ENCODE results near the gene CIDEB.

Gene CIDEB

GRCh38 chr14:24263848-24264247, 43.9 kb downstream of the CIDEB start:
- Histone ChIP-seq H3K27ac (ENCODE audit: low read depth, low read length) (no peak overlapping the region), H3K27me3 (ENCODE audit: control insufficient read depth, insufficient read depth, low read length) (no peaks in the 10 kb centered on the region), H3K9me3 (ENCODE audit: control insufficient read depth, insufficient read depth, low read length) (no peaks in the 10 kb centered on the region), H3K4me3 (ENCODE audit: low read depth, low read length) (no peak overlapping the region), H3K4me1 (ENCODE audit: control insufficient read depth, insufficient read depth, low read length) (no peaks in the 10 kb centered on the region), H3K36me3 (ENCODE audit: control insufficient read depth, insufficient read depth, low read length) (peaks cover 9% of the 10 kb centered on the region), H3K9ac (ENCODE audit: low read depth, low read length) (no peak overlapping the region)

- peaks cover 9% of the 10 kb centered on the region; the same call in 1 of the 2 replicates for H3K36me3 ChIP-seq (ENCODE audit: control insufficient read depth, insufficient read depth, low read length)
- H3K9me3 ChIP-seq (ENCODE audit: control insufficient read depth, insufficient read depth, low read length) = no peaks in the 10 kb centered on the region
- no peaks in the 10 kb centered on the region for H3K4me1 ChIP-seq (ENCODE audit: control insufficient read depth, insufficient read depth, low read length)
- H3K4me3 ChIP-seq (ENCODE audit: low read depth, low read length) = no peak within 1 kb of the TSS
- no peaks in the 10 kb centered on the region for H3K27me3 ChIP-seq (ENCODE audit: control insufficient read depth, insufficient read depth, low read length)
- H3K27ac ChIP-seq (ENCODE audit: low read depth, low read length) = no peak within 1 kb of the TSS
- no peak within 1 kb of the TSS for H3K9ac ChIP-seq (ENCODE audit: low read depth, low read length)
Measured at GRCh38 chr14:24262821-24263733, 44.7 kb downstream of the CIDEB start, which contains the start of gene TGM1. TSS of gene TGM1 (minus strand) at chr14:24263177. CDS start at chr14:24262352, 825 bp downstream.

- no peaks in the 10 kb centered on the region for H3K9me3 ChIP-seq (ENCODE audit: control insufficient read depth, insufficient read depth, low read length)
- no peaks in the 10 kb centered on the region for H3K4me1 ChIP-seq (ENCODE audit: control insufficient read depth, insufficient read depth, low read length)
- no peak overlapping the region for H3K9ac ChIP-seq (ENCODE audit: low read depth, low read length)
- H3K27me3 ChIP-seq (ENCODE audit: control insufficient read depth, insufficient read depth, low read length) = no peaks in the 10 kb centered on the region
- H3K36me3 ChIP-seq (ENCODE audit: control insufficient read depth, insufficient read depth, low read length) = peaks cover 6% of the 10 kb centered on the region; the same call in 1 of the 2 replicates
- H3K27ac ChIP-seq (ENCODE audit: low read depth, low read length) = no peak overlapping the region
- no peak overlapping the region for H3K4me3 ChIP-seq (ENCODE audit: low read depth, low read length)
Measured at GRCh38 chr14:24261969-24262327, 45.8 kb downstream of the CIDEB start.

GRCh38 chr14:24261256-24261968, 46.4 kb downstream of the CIDEB start:
- Histone ChIP-seq H3K4me1 (ENCODE audit: control insufficient read depth, insufficient read depth, low read length) (no peaks in the 10 kb centered on the region), H3K9me3 (ENCODE audit: control insufficient read depth, insufficient read depth, low read length) (no peaks in the 10 kb centered on the region), H3K36me3 (ENCODE audit: control insufficient read depth, insufficient read depth, low read length) (peaks cover 3% of the 10 kb centered on the region; the same call in 1 of the 2 replicates), H3K4me3 (ENCODE audit: low read depth, low read length) (no peak overlapping the region), H3K27me3 (ENCODE audit: control insufficient read depth, insufficient read depth, low read length) (no peaks in the 10 kb centered on the region), H3K27ac (ENCODE audit: low read depth, low read length) (no peak overlapping the region), H3K9ac (ENCODE audit: low read depth, low read length) (no peak overlapping the region)

- Histone ChIP-seq H3K4me3 (ENCODE audit: low read depth, low read length) (no peak overlapping the region), H3K4me1 (ENCODE audit: control insufficient read depth, insufficient read depth, low read length) (no peaks in the 10 kb centered on the region), H3K27me3 (ENCODE audit: control insufficient read depth, insufficient read depth, low read length) (no peaks in the 10 kb centered on the region), H3K9ac (ENCODE audit: low read depth, low read length) (no peak overlapping the region), H3K9me3 (ENCODE audit: control insufficient read depth, insufficient read depth, low read length) (no peaks in the 10 kb centered on the region), H3K36me3 (ENCODE audit: control insufficient read depth, insufficient read depth, low read length) (no peaks in the 10 kb centered on the region), H3K27ac (ENCODE audit: low read depth, low read length) (no peak overlapping the region)
Measured at GRCh38 chr14:24260780-24261157, 47.0 kb downstream of the CIDEB start.

GRCh38 chr14:24260026-24260779, 47.6 kb downstream of the CIDEB start:
- no peaks in the 10 kb centered on the region for H3K27me3 ChIP-seq (ENCODE audit: control insufficient read depth, insufficient read depth, low read length)
- no peak overlapping the region for H3K9ac ChIP-seq (ENCODE audit: low read depth, low read length)
- no peak overlapping the region for H3K4me3 ChIP-seq (ENCODE audit: low read depth, low read length)
- no peak overlapping the region for H3K27ac ChIP-seq (ENCODE audit: low read depth, low read length)
- no peaks in the 10 kb centered on the region for H3K4me1 ChIP-seq (ENCODE audit: control insufficient read depth, insufficient read depth, low read length)
- no peaks in the 10 kb centered on the region for H3K36me3 ChIP-seq (ENCODE audit: control insufficient read depth, insufficient read depth, low read length)
- H3K9me3 ChIP-seq (ENCODE audit: control insufficient read depth, insufficient read depth, low read length) = no peaks in the 10 kb centered on the region

GRCh38 chr14:24259282-24260025, 48.3 kb downstream of the CIDEB start:
- Histone ChIP-seq H3K4me3 (ENCODE audit: low read depth, low read length) (no peak overlapping the region), H3K4me1 (ENCODE audit: control insufficient read depth, insufficient read depth, low read length) (no peaks in the 10 kb centered on the region), H3K27me3 (ENCODE audit: control insufficient read depth, insufficient read depth, low read length) (no peaks in the 10 kb centered on the region)

GRCh38 chr14:24258548-24259265, 49.1 kb downstream of the CIDEB start:
- no peaks in the 10 kb centered on the region for H3K9me3 ChIP-seq (ENCODE audit: control insufficient read depth, insufficient read depth, low read length)
- no peak overlapping the region for H3K4me3 ChIP-seq (ENCODE audit: low read depth, low read length)
- H3K9ac ChIP-seq (ENCODE audit: low read depth, low read length) = no peak overlapping the region
- no peaks in the 10 kb centered on the region for H3K36me3 ChIP-seq (ENCODE audit: control insufficient read depth, insufficient read depth, low read length)
- no peaks in the 10 kb centered on the region for H3K27me3 ChIP-seq (ENCODE audit: control insufficient read depth, insufficient read depth, low read length)
- no peaks in the 10 kb centered on the region for H3K4me1 ChIP-seq (ENCODE audit: control insufficient read depth, insufficient read depth, low read length)
- no peak overlapping the region for H3K27ac ChIP-seq (ENCODE audit: low read depth, low read length)

More at GRCh38 chr14:24259282-24260025, 48.3 kb downstream of the CIDEB start:
- no peaks in the 10 kb centered on the region for H3K36me3 ChIP-seq (ENCODE audit: control insufficient read depth, insufficient read depth, low read length)
- H3K9ac ChIP-seq (ENCODE audit: low read depth, low read length) = no peak overlapping the region
- no peak overlapping the region for H3K27ac ChIP-seq (ENCODE audit: low read depth, low read length)
- H3K9me3 ChIP-seq (ENCODE audit: control insufficient read depth, insufficient read depth, low read length) = no peaks in the 10 kb centered on the region

GRCh38 chr14:24258119-24258518, 49.7 kb downstream of the CIDEB start:
- H3K9ac ChIP-seq (ENCODE audit: low read depth, low read length) = no peak overlapping the region
- H3K27ac ChIP-seq (ENCODE audit: low read depth, low read length) = no peak overlapping the region

GRCh38 chr14:24256960-24257359, 50.8 kb downstream of the CIDEB start:
- Histone ChIP-seq H3K4me1 (ENCODE audit: control insufficient read depth, insufficient read depth, low read length) (no peaks in the 10 kb centered on the region), H3K27me3 (ENCODE audit: control insufficient read depth, insufficient read depth, low read length) (no peaks in the 10 kb centered on the region), H3K9ac (ENCODE audit: low read depth, low read length) (no peak overlapping the region), H3K4me3 (ENCODE audit: low read depth, low read length) (no peak overlapping the region), H3K27ac (ENCODE audit: low read depth, low read length) (no peak overlapping the region), H3K36me3 (ENCODE audit: control insufficient read depth, insufficient read depth, low read length) (no peaks in the 10 kb centered on the region), H3K9me3 (ENCODE audit: control insufficient read depth, insufficient read depth, low read length) (no peaks in the 10 kb centered on the region)

More at GRCh38 chr14:24258119-24258518, 49.7 kb downstream of the CIDEB start:
- Histone ChIP-seq H3K9me3 (ENCODE audit: control insufficient read depth, insufficient read depth, low read length) (no peaks in the 10 kb centered on the region), H3K36me3 (ENCODE audit: control insufficient read depth, insufficient read depth, low read length) (no peaks in the 10 kb centered on the region), H3K4me1 (ENCODE audit: control insufficient read depth, insufficient read depth, low read length) (no peaks in the 10 kb centered on the region), H3K4me3 (ENCODE audit: low read depth, low read length) (no peak overlapping the region), H3K27me3 (ENCODE audit: control insufficient read depth, insufficient read depth, low read length) (no peaks in the 10 kb centered on the region)
